ENCODE measurements around the gene SRCAP. TPM values are rescaled to one million over a fixed set of nuclear protein-coding genes. Genes with fewer than 3 reads are reported as not detected.

SRCAP gene
- total RNA-seq, 4 donors from 2014 or later = 31.6 to 59.3 (median 41.0) TPM

DNA sequence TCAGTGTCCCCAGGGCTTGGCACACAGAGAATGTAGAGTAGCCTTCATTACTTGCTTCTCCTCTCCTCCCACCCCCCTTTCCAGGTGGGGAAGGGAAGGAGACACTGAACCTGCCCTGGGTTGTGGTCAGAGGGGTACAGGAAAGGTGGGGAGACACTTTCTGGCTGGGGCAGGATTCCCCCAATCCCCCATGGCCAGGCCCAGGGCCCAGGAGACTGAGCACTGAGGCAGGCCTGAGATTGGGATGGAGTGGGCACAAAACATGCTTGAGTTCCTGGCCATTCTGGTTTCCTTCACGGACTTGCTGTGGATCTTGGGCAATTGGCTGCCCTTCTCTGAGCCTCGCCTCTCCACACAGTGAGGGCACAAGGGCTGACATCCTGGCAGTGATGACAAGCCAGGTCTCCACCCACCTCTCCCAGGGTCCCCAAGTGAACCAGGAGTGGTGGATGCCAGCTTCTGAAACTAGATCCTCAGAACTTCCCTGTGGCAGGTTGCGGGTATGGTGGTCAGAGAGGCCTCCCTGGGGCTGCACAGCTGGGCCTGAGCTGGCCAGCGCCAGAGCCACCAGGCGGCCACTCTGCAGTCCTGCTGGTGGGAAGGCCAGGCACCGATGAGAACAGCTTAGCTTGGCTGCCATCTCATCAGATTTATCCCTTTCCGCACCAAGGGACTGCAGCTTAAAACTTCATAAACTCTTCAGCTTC lies 78.8 kb downstream of the SRCAP start:
- TF ChIP-seq POLR2A (IDR thresholded peaks at IDR 0.05; ENCODE audit: low read depth) (no peak), POLR2AphosphoS5 (IDR thresholded peaks at IDR 0.05) (no peak), EP300 (IDR thresholded peaks at IDR 0.05) (no peak)
- TF ChIP-seq, protein P1, sequence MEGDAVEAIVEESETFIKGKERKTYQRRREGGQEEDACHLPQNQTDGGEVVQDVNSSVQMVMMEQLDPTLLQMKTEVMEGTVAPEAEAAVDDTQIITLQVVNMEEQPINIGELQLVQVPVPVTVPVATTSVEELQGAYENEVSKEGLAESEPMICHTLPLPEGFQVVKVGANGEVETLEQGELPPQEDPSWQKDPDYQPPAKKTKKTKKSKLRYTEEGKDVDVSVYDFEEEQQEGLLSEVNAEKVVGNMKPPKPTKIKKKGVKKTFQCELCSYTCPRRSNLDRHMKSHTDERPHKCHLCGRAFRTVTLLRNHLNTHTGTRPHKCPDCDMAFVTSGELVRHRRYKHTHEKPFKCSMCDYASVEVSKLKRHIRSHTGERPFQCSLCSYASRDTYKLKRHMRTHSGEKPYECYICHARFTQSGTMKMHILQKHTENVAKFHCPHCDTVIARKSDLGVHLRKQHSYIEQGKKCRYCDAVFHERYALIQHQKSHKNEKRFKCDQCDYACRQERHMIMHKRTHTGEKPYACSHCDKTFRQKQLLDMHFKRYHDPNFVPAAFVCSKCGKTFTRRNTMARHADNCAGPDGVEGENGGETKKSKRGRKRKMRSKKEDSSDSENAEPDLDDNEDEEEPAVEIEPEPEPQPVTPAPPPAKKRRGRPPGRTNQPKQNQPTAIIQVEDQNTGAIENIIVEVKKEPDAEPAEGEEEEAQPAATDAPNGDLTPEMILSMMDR (IDR thresholded peaks at IDR 0.05) = no peak
- Histone ChIP-seq H3K27ac (replicated peaks in 1 of 4) (peak overlapping the region in 3 of 4 donors; percentile 14 to 95 (median 36)), H3K9me3 (no peaks in the 10 kb centered on the region), H3K4me1 (peaks cover 21 to 50% (median 36%) of the 10 kb centered on the region in 4 donors), H3K27me3 (no peaks in the 10 kb centered on the region), H3K4me3 (no peak overlapping the region), H3K36me3 (peaks cover 14 to 47% (median 39%) of the 10 kb centered on the region in 4 donors)
- DNase-seq (ENCODE audit: extremely low spot score) = no peak
- intact Hi-C loops (cut with DNase I) = no loop called here
- 76% methylated on average over 3 of the region's 7 CpGs for WGBS

DNA sequence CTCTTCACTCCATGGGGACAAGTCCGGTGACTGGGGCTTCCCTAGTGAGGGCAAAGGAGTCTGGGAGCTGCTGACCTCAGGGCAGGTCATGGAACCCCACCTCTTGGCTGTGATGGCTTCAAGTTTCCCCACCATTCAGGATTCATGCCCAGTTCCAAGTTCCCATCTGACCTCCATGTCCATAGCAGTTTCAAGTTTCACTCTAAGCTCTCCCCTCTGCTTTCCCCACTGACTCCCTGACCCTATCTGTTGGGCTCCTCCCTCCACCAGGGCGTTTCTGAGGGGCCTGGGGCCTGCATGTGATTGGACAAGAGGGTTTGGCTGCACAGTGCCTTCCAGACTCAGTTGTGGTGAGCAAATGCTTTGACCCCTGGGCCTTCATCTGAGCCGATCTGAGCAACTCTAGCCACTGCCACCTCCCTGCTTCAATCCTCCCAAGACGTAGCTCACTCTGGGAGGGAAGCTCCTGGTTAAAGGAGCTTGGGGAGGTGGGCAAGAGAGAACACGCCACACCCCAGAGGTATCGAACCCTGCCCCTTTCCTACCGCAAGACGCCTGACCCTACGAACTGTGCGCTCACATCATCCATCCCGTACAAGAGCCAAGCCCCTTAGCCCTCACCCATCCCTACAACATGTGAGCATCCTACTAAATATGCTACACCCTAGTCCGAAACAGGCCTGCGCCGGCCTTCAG lies 79.7 kb downstream of the SRCAP start:
- Histone ChIP-seq H3K27ac (replicated peaks in 1 of 4) (peak overlapping the region in 3 of 4 donors; percentile 3 to 95 (median 13)), H3K4me3 (no peak overlapping the region), H3K36me3 (peaks cover 14 to 47% (median 39%) of the 10 kb centered on the region in 4 donors), H3K27me3 (no peaks in the 10 kb centered on the region), H3K9me3 (no peaks in the 10 kb centered on the region), H3K4me1 (peaks cover 21 to 47% (median 36%) of the 10 kb centered on the region in 4 donors)
- DNase-seq (ENCODE audit: extremely low spot score) = no peak
- 75% methylated on average over 14 of the region's 14 CpGs for WGBS
- intact Hi-C loops (cut with DNase I) = no loop called here
- no peak for TF ChIP-seq EP300 (IDR thresholded peaks at IDR 0.05)
- peak in 1 of 2 donors; percentile 10 for TF ChIP-seq POLR2AphosphoS5 (IDR thresholded peaks at IDR 0.05)

- Histone ChIP-seq H3K27me3 (no peaks in the 10 kb centered on the region), H3K4me1 (peaks cover 17 to 44% (median 32%) of the 10 kb centered on the region in 4 donors), H3K27ac (replicated peaks in 1 of 4) (peak overlapping the region in 1 of 4 donors; percentile 95), H3K36me3 (peaks cover 20 to 48% (median 37%) of the 10 kb centered on the region in 4 donors), H3K9me3 (no peaks in the 10 kb centered on the region), H3K4me3 (no peak overlapping the region)
- WGBS = 80% methylated on average over 6 of the region's 6 CpGs
- TF ChIP-seq POLR2A (IDR thresholded peaks at IDR 0.05; ENCODE audit: low read depth) (no peak), POLR2AphosphoS5 (IDR thresholded peaks at IDR 0.05) (no peak), EP300 (IDR thresholded peaks at IDR 0.05) (no peak)
- TF ChIP-seq, protein P1 (IDR thresholded peaks at IDR 0.05) = no peak
- intact Hi-C loops (cut with DNase I) = no loop called here
- no peak for DNase-seq (ENCODE audit: extremely low spot score)
These were observed 80.6 kb downstream of the SRCAP start for GRCh38 chr16:30779596-30779995.

GRCh38 chr16:30780021-30780420 lies 81.0 kb downstream of the SRCAP start:
- H3K27me3 ChIP-seq = no peaks in the 10 kb centered on the region
- no peaks in the 10 kb centered on the region for H3K9me3 ChIP-seq
- no peak overlapping the region for H3K4me3 ChIP-seq
- 92% methylated on average over 3 of the region's 3 CpGs for WGBS
- H3K27ac ChIP-seq (replicated peaks in 1 of 4) = peak overlapping the region in 1 of 4 donors; percentile 14
- H3K4me1 ChIP-seq = peaks cover 13 to 44% (median 31%) of the 10 kb centered on the region in 4 donors
- no peak for DNase-seq (ENCODE audit: extremely low spot score)
- intact Hi-C loops (cut with DNase I) = no loop called here
- TF ChIP-seq POLR2A (IDR thresholded peaks at IDR 0.05; ENCODE audit: low read depth) = no peak
- H3K36me3 ChIP-seq = peaks cover 20 to 48% (median 36%) of the 10 kb centered on the region in 4 donors

GRCh38 chr16:30780549-30780948 lies 81.6 kb downstream of the SRCAP start:
- DNase-seq (ENCODE audit: extremely low spot score) = no peak
- peaks cover 20 to 48% (median 38%) of the 10 kb centered on the region in 4 donors for H3K36me3 ChIP-seq
- TF ChIP-seq EP300 (IDR thresholded peaks at IDR 0.05) (no peak), POLR2A (IDR thresholded peaks at IDR 0.05; ENCODE audit: low read depth) (no peak), POLR2AphosphoS5 (IDR thresholded peaks at IDR 0.05) (no peak)
- TF ChIP-seq, protein P1 (IDR thresholded peaks at IDR 0.05) = no peak
- peaks cover 16 to 47% (median 33%) of the 10 kb centered on the region in 4 donors for H3K4me1 ChIP-seq
- no peak overlapping the region for H3K27ac ChIP-seq (replicated peaks in 1 of 4)
- intact Hi-C loops (cut with DNase I) = no loop called here
- 74% methylated on average over 4 of the region's 4 CpGs for WGBS
- no peak overlapping the region for H3K4me3 ChIP-seq
- no peaks in the 10 kb centered on the region for H3K27me3 ChIP-seq
- no peaks in the 10 kb centered on the region for H3K9me3 ChIP-seq

All from esophagus muscularis mucosa (tissue), 4 donors.